Muscle layer of colon (tissue), 2 donors: ENCODE measurements around the gene TMEM178B.

Experiments used
- H3K27ac ChIP-seq: one replicate; pipeline ENCODE4 v1.7.0; 2013; ENCODE audit warnings: low read depth, mild to moderate bottlenecking, low read length, moderate library complexity
- H3K27me3 ChIP-seq, 2 donors: one replicate each; pipeline ENCODE4 v1.7.0; 2013; ENCODE audit warnings: low read length in 2 of 2, mild to moderate bottlenecking in 2 of 2; ENCODE audit not compliant: insufficient read depth in 2 of 2, control insufficient read depth in 1 of 2
- H3K36me3 ChIP-seq: one replicate; pipeline ENCODE4 v1.7.0; 2013; ENCODE audit warnings: mild to moderate bottlenecking, low read length; ENCODE audit not compliant: insufficient read depth
- H3K4me1 ChIP-seq: one replicate; pipeline ENCODE4 v1.7.0; 2013; ENCODE audit warnings: mild to moderate bottlenecking, low read length; ENCODE audit not compliant: insufficient read depth
- H3K4me3 ChIP-seq, 2 donors: one replicate each; pipeline ENCODE4 v1.7.0; 2013; ENCODE audit warnings: low read length in 2 of 2, low read depth in 1 of 2, mild to moderate bottlenecking in 1 of 2, moderate library complexity in 1 of 2
- H3K9ac ChIP-seq: one replicate; pipeline ENCODE4 v1.7.0; 2013; ENCODE audit warnings: low read length
- H3K9me3 ChIP-seq: one replicate; pipeline ENCODE4 v1.7.0; 2013; ENCODE audit warnings: mild to moderate bottlenecking, low read length
- donor health status: abdominal sarcoma.
- donor health status: Adenocarcinoma of cecum.

Gene TMEM178B

GRCh38 chr7:141118767-141119166 lies 44.9 kb downstream of the TMEM178B start:
- Histone ChIP-seq H3K27ac (no peak overlapping the region), H3K4me3 (no peak overlapping the region)

DNA sequence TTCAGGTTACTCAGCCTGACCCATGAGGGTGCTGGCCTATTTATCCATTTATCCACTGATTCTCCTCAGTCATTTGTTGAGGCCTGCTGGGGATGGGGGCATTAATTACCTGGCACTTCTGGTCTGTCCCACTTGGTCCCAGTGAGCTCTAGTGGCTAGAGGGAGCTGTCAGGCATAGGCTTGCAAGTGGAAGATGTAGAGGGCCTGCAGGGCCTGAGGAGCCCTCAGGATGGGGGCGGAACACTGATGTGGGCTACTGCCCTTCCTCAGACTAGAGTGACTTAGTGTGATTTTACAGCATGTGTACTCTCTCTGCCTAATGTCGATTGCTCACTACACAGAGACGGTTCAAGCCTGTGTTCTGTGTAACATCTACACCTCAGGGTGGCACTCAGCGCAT lies 45.3 kb downstream of the TMEM178B start:
- Histone ChIP-seq H3K4me1 (no peaks in the 10 kb centered on the region), H3K27me3 (no peaks in the 10 kb centered on the region), H3K4me3 (no peak overlapping the region), H3K36me3 (no peaks in the 10 kb centered on the region), H3K27ac (no peak overlapping the region), H3K9ac (no peak overlapping the region), H3K9me3 (no peaks in the 10 kb centered on the region)

More at GRCh38 chr7:141118767-141119166, 44.9 kb downstream of the TMEM178B start:
- Histone ChIP-seq H3K9me3 (no peaks in the 10 kb centered on the region), H3K27me3 (no peaks in the 10 kb centered on the region), H3K4me1 (no peaks in the 10 kb centered on the region), H3K9ac (no peak overlapping the region), H3K36me3 (no peaks in the 10 kb centered on the region)

GRCh38 chr7:141122736-141123135 lies 48.9 kb downstream of the TMEM178B start:
- H3K36me3 ChIP-seq: no peaks in the 10 kb centered on the region
- H3K27me3 ChIP-seq: no peaks in the 10 kb centered on the region
- H3K9ac ChIP-seq: no peak overlapping the region
- H3K4me3 ChIP-seq: no peak overlapping the region
- H3K27ac ChIP-seq: no peak overlapping the region
- H3K4me1 ChIP-seq: no peaks in the 10 kb centered on the region
- no peaks in the 10 kb centered on the region for H3K9me3 ChIP-seq

DNA sequence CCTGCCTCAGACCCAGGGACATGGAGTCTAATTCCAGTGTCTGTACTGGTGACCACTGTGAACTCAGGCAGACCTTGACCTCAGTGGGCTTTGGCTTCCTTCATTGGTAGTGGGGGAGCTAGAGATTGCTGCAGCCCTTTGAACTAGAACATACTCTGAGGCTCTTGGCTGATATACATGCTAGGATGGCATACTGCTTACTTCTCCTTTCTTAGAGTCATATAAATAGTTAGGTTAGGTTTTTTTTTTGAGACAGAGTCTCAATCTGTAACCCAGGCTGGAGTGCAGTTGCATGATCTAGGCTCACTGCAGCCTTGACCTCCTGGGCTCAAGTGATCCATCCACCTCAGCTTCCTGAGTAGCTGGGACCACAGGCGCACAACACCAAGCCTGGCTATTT lies 49.7 kb downstream of the TMEM178B start:
- H3K27ac ChIP-seq: no peak overlapping the region
- H3K9ac ChIP-seq: no peak overlapping the region
- no peak overlapping the region for H3K4me3 ChIP-seq
- no peaks in the 10 kb centered on the region for H3K27me3 ChIP-seq
- no peaks in the 10 kb centered on the region for H3K9me3 ChIP-seq
- H3K4me1 ChIP-seq: no peaks in the 10 kb centered on the region
- H3K36me3 ChIP-seq: no peaks in the 10 kb centered on the region

- no peak overlapping the region for H3K27ac ChIP-seq
- no peaks in the 10 kb centered on the region for H3K9me3 ChIP-seq
- H3K4me3 ChIP-seq: no peak overlapping the region
Observed at GRCh38 chr7:141126107-141126506, 52.2 kb downstream of the TMEM178B start.

GRCh38 chr7:141128506-141128905 lies 54.6 kb downstream of the TMEM178B start:
- H3K36me3 ChIP-seq: no peaks in the 10 kb centered on the region
- H3K9me3 ChIP-seq: no peaks in the 10 kb centered on the region
- H3K27me3 ChIP-seq: no peaks in the 10 kb centered on the region
- H3K27ac ChIP-seq: no peak overlapping the region
- no peak overlapping the region for H3K4me3 ChIP-seq
- H3K9ac ChIP-seq: no peak overlapping the region
- H3K4me1 ChIP-seq: no peaks in the 10 kb centered on the region

More at GRCh38 chr7:141126107-141126506, 52.2 kb downstream of the TMEM178B start:
- H3K27me3 ChIP-seq: no peaks in the 10 kb centered on the region
- no peaks in the 10 kb centered on the region for H3K36me3 ChIP-seq
- no peaks in the 10 kb centered on the region for H3K4me1 ChIP-seq
- no peak overlapping the region for H3K9ac ChIP-seq

DNA sequence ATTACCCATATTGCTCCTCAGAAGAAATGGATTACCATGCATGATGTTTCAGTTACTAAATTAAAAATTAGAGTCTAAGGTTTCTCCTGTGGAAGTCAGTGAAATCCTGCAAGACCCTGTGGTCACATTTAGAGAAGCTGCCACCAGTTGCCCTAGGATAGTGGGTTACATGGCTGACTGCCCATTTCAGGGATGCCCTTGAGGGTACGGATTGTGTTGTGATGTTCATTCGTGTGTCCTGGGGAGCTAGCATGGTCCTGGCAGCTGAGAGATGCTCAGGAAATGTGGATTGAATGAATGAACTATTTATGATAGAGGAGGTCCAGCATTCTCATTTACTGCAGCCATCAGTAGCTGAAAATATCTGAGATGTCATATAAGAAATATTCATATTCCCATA lies 55.1 kb downstream of the TMEM178B start:
- Histone ChIP-seq H3K9me3 (no peaks in the 10 kb centered on the region), H3K9ac (no peak overlapping the region), H3K36me3 (no peaks in the 10 kb centered on the region), H3K4me3 (no peak overlapping the region), H3K27ac (no peak overlapping the region), H3K4me1 (no peaks in the 10 kb centered on the region), H3K27me3 (no peaks in the 10 kb centered on the region)

DNA sequence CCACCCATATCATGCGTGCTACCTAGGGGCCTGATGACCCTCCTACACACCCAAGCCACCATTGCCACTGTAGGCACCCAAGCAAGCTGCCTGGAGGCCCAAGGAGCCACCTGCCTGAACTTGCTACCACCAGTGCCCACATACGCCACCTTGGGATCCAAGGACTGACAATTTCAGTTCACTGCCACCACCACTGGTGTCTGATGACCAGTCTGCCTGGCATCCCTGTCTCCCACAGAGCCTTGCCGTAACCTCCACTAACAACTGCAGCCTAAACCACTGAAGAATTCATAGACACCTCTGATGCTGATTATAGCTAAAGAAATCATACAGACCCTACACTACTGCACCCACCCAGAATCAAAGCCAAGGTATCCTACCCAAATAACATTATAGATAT lies 58.8 kb downstream of the TMEM178B start:
- no peaks in the 10 kb centered on the region for H3K36me3 ChIP-seq
- no peak overlapping the region for H3K27ac ChIP-seq
- H3K27me3 ChIP-seq: no peaks in the 10 kb centered on the region
- no peak overlapping the region for H3K9ac ChIP-seq
- no peaks in the 10 kb centered on the region for H3K4me1 ChIP-seq
- no peaks in the 10 kb centered on the region for H3K9me3 ChIP-seq
- no peak overlapping the region for H3K4me3 ChIP-seq

DNA sequence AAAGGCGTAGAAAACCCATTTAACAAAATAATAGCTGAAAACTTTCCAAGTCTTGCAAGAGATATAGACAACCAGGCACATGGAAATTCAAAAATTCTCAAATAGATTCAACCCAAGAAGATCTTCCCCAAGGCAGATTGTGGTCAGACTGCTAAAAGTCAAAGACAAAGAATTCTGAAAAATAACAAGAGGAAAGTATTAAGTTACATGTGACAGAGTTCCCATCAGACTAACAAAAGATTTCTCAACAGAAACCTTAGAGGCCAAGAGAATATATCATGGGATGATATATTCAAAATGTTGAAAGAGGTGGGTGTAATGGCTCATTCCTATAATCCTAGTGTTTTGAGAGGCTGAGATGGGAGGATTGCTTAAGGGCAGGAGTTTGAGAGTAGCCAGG lies 59.8 kb downstream of the TMEM178B start:
- Histone ChIP-seq H3K9me3 (no peaks in the 10 kb centered on the region), H3K9ac (no peak overlapping the region)

GRCh38 chr7:141142058-141142457 lies 68.2 kb downstream of the TMEM178B start:
- H3K9ac ChIP-seq: no peak overlapping the region
- no peaks in the 10 kb centered on the region for H3K4me1 ChIP-seq
- H3K36me3 ChIP-seq: no peaks in the 10 kb centered on the region
- no peak overlapping the region for H3K27ac ChIP-seq
- H3K27me3 ChIP-seq: no peaks in the 10 kb centered on the region
- no peaks in the 10 kb centered on the region for H3K9me3 ChIP-seq
- no peak overlapping the region for H3K4me3 ChIP-seq

More for the DNA sequence above, 59.8 kb downstream of the TMEM178B start:
- H3K27me3 ChIP-seq: no peaks in the 10 kb centered on the region
- H3K4me1 ChIP-seq: no peaks in the 10 kb centered on the region
- H3K36me3 ChIP-seq: no peaks in the 10 kb centered on the region
- no peak overlapping the region for H3K4me3 ChIP-seq
- H3K27ac ChIP-seq: no peak overlapping the region

- no peaks in the 10 kb centered on the region for H3K9me3 ChIP-seq
- H3K9ac ChIP-seq: no peak overlapping the region
- no peaks in the 10 kb centered on the region for H3K36me3 ChIP-seq
- H3K27me3 ChIP-seq: no peaks in the 10 kb centered on the region
- no peaks in the 10 kb centered on the region for H3K4me1 ChIP-seq
- H3K27ac ChIP-seq: no peak overlapping the region
- no peak overlapping the region for H3K4me3 ChIP-seq
Observed at GRCh38 chr7:141144921-141145629, 71.2 kb downstream of the TMEM178B start.

GRCh38 chr7:141145630-141145982 lies 71.7 kb downstream of the TMEM178B start:
- Histone ChIP-seq H3K4me1 (no peaks in the 10 kb centered on the region), H3K27me3 (no peaks in the 10 kb centered on the region), H3K36me3 (no peaks in the 10 kb centered on the region), H3K27ac (no peak overlapping the region), H3K9me3 (no peaks in the 10 kb centered on the region), H3K4me3 (no peak overlapping the region), H3K9ac (no peak overlapping the region)
